Stimulated activated naive CD4-positive, alpha-beta T cell (primary cell): Measurements from ENCODE around the gene SLAMF6.

Experiments
- DNase-seq, 6 experiments: peaks; one replicate each; lab custom pipeline; 2025; lab: John Stamatoyannopoulos, UW

SLAMF6 gene

GRCh38 chr1:160467576-160467975 lies 55.5 kb downstream of the SLAMF6 start:
- no peak for DNase-seq

GRCh38 chr1:160466961-160467360 lies 56.1 kb downstream of the SLAMF6 start:
- no peak for DNase-seq

GRCh38 chr1:160465123-160465522 lies 57.9 kb downstream of the SLAMF6 start:
- DNase-seq, result no peak

- no peak for DNase-seq
Observed at GRCh38 chr1:160460683-160461287, 62.3 kb downstream of the SLAMF6 start.

GRCh38 chr1:160460214-160460642 lies 62.8 kb downstream of the SLAMF6 start:
- DNase-seq, result no peak

GRCh38 chr1:160459687-160460086 lies 63.4 kb downstream of the SLAMF6 start:
- DNase-seq, result no peak

GRCh38 chr1:160459056-160459455 lies 64.0 kb downstream of the SLAMF6 start:
- DNase-seq, result no peak

- peak in 1 of 6 experiments; percentile 2 for DNase-seq
Observed at GRCh38 chr1:160455153-160455517, 67.9 kb downstream of the SLAMF6 start.

GRCh38 chr1:160454371-160455152 lies 68.5 kb downstream of the SLAMF6 start:
- no peak for DNase-seq

GRCh38 chr1:160453443-160453842 lies 69.6 kb downstream of the SLAMF6 start:
- DNase-seq, result no peak

- DNase-seq, result no peak
Observed at GRCh38 chr1:160451859-160452232, 71.2 kb downstream of the SLAMF6 start.

- DNase-seq, result no peak
Observed at GRCh38 chr1:160451119-160451858, 71.8 kb downstream of the SLAMF6 start.

GRCh38 chr1:160449494-160449893 lies 73.6 kb downstream of the SLAMF6 start:
- DNase-seq, result no peak

- DNase-seq, result no peak
Observed at GRCh38 chr1:160446945-160447600, 76.0 kb downstream of the SLAMF6 start.

- DNase-seq, result no peak
Observed at GRCh38 chr1:160439718-160440117, 83.3 kb downstream of the SLAMF6 start.

GRCh38 chr1:160438935-160439334 lies 84.1 kb downstream of the SLAMF6 start:
- DNase-seq, result no peak

GRCh38 chr1:160438317-160438918 lies 84.6 kb downstream of the SLAMF6 start:
- DNase-seq, result no peak

GRCh38 chr1:160437432-160438316 lies 85.4 kb downstream of the SLAMF6 start:
- DNase-seq, result peak in 3 of 6 experiments; percentile 11 to 55 (median 43)

- no peak for DNase-seq
Observed at GRCh38 chr1:160436966-160437365, 86.1 kb downstream of the SLAMF6 start.
